GM12873 (cell line): Measurements from ENCODE around the gene KMO.

ENCODE experiments used
- CTCF ChIP-seq: IDR thresholded peaks from 2 replicates; pipeline ENCODE4 v1.5.1; 2012; ENCODE audit warnings: low read depth, mild to moderate bottlenecking, moderate library complexity, low read length, control low read depth; ENCODE audit not compliant: insufficient read depth; ENCODE audit errors: missing control alignments

The KMO gene

GRCh38 chr1:241642593-241642944 lies 110.4 kb downstream of the KMO start:
- TF ChIP-seq CTCF: no peak

DNA sequence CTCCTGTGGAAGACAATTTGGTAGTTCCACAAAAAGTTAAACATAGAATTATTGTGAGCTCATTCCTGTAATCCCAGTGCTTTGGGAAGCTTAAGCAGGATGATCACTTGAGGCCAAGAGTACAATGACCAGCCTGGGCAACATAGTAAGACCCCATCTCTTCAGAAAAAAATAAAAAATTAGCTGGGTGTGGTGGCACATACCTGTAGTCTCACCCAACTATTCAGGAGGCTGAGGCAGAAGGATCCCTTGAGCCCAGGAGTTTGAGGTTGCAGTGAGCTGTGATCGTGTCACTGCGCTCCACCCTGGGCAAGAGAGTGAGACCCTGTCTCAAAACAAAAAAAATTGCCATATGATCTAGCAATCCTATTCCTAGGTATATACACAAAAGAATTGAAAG lies 112.1 kb downstream of the KMO start:
- no peak for TF ChIP-seq CTCF

DNA sequence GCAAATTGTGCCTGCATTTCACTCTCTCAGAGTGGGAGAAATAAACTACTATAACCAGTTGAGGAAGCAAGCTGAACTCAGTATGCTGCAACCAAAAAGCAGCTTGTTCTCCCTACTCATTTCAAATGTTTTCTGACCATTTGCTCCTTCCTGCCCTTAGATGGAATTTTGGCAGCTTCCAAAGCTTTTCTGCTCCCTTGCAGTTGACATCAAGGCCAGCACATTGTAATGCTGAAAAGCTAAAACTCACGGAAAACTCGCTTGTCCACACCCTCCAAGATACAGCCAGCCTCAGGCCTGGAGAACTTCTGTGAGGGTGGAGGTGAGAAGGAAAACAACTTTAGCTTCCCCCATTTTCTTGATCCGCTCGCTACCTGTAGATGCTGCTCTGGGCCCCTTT lies 113.0 kb downstream of the KMO start:
- no peak for TF ChIP-seq CTCF
